Measurements from ENCODE around the gene LYST. TPM values are rescaled to one million over a fixed set of nuclear protein-coding genes. Genes with fewer than 3 reads are reported as not detected.

Gene LYST
- total and polyA plus RNA-seq, 2 of the 4 experiments (the other 2 are of a cell fraction): 2.2 to 7.2 TPM

DNA sequence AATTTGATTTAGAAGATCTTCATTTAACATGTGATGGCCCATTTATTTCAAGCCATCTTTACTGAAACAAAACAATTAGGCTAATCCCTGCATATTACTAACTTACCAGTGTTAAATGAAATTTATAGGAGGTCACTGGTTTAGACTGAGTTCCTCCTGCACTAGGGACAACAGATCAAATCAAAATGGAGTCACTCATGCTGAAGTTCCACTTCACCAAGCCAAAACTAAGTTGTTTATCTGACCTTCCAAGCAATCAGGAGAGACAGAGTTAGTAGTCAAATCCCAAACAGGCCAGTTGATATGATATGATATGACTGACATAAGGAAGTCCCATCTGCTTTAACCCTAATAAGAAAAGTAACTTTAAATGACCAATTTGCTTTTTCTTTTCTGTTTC is 4.8 kb downstream of the LYST start:
- Histone ChIP-seq H3K79me1 (ENCODE audit: low read depth in 1 of 2, low read length in 2 of 2) (peaks cover 21 to 35% of the 10 kb centered on the region in 2 experiments), H3K27me3 (ENCODE audit: control insufficient read depth, insufficient read depth, low read length) (no peaks in the 10 kb centered on the region), H3K23ac (ENCODE audit: low read depth, low read length) (no peak overlapping the region), H2BK15ac (ENCODE audit: low read depth, low read length) (no peak overlapping the region), H3K4ac (ENCODE audit: low read depth, low read length) (no peak overlapping the region), H3K4me1 (ENCODE audit: control insufficient read depth, insufficient read depth, low read length) (peaks cover 3% of the 10 kb centered on the region; the same call in 1 of the 2 replicates), H4K20me1 (ENCODE audit: insufficient read depth, low read length) (no peaks in the 10 kb centered on the region; the same call in 1 of the 2 replicates), H4K5ac (ENCODE audit: low read depth, low read length) (no peak overlapping the region), H4K8ac (ENCODE audit: low read depth in 2 of 2, low read length in 2 of 2) (no peak overlapping the region), H3K27ac (ENCODE audit: insufficient read depth, low read length) (no peak overlapping the region), H2AK9ac (replicated peaks; ENCODE audit: low read depth, low read length, poor library complexity) (no peak overlapping the region), H3K36me3 (ENCODE audit: control insufficient read depth, insufficient read depth, low read length) (no peaks in the 10 kb centered on the region), H3K14ac (replicated peaks; ENCODE audit: low read depth, low read length) (no peak overlapping the region), H2BK20ac (ENCODE audit: low read depth, low read length) (no peak overlapping the region), H3K9me3 (ENCODE audit: control insufficient read depth, insufficient read depth, low read length) (no peaks in the 10 kb centered on the region), H3K9ac (ENCODE audit: low read depth, low read length) (no peak overlapping the region), H2BK5ac (ENCODE audit: low read depth, low read length, poor library complexity, severe bottlenecking) (no peak overlapping the region), H3K4me3 (ENCODE audit: insufficient read depth, low read depth, low read length) (no peak overlapping the region), H2BK120ac (ENCODE audit: low read depth, low read length) (no peak overlapping the region), H2AFZ (replicated peaks; ENCODE audit: low read length, poor library complexity) (no peak overlapping the region), H3K18ac (ENCODE audit: low read depth, low read length) (no peak overlapping the region), H3K9me1 (ENCODE audit: insufficient read depth, low read length) (peaks cover 3% of the 10 kb centered on the region; the same call in 1 of the 2 replicates), H4K91ac (ENCODE audit: insufficient read depth, low read depth, low read length) (no peak overlapping the region), H3K56ac (ENCODE audit: extremely low read depth, insufficient read depth, low read length) (no peak overlapping the region), H2AK5ac (ENCODE audit: low read depth, low read length) (no peak overlapping the region), H3K4me2 (ENCODE audit: low read depth, low read length) (no peak overlapping the region)
- BruUV-seq (replicated peaks): no TSS peak
- POLR2A ChIA-PET (ENCODE audit: unreplicated experiment): no interaction called here
- DNase-seq (no peak), ATAC-seq (ENCODE audit: low read depth) (no peak)
- no peak for TF ChIP-seq SMC3 (IDR thresholded peaks at IDR 0.05; ENCODE audit: low read depth, low read length)
- no peak for TF ChIP-seq RCOR1 (IDR thresholded peaks at IDR 0.05; ENCODE audit: insufficient replicate concordance, low read length)
- no peak for TF ChIP-seq NFE2L2 (IDR thresholded peaks at IDR 0.05; ENCODE audit: low read depth, low read length)
- TF ChIP-seq FOS (IDR thresholded peaks at IDR 0.05; ENCODE audit: low read depth, low read length): no peak
- no peak for TF ChIP-seq CEBPB (IDR thresholded peaks at IDR 0.05; ENCODE audit: low read depth, low read length)
- TF ChIP-seq RAD21 (IDR thresholded peaks at IDR 0.05; ENCODE audit: low read length): no peak
- TF ChIP-seq, protein P1, sequence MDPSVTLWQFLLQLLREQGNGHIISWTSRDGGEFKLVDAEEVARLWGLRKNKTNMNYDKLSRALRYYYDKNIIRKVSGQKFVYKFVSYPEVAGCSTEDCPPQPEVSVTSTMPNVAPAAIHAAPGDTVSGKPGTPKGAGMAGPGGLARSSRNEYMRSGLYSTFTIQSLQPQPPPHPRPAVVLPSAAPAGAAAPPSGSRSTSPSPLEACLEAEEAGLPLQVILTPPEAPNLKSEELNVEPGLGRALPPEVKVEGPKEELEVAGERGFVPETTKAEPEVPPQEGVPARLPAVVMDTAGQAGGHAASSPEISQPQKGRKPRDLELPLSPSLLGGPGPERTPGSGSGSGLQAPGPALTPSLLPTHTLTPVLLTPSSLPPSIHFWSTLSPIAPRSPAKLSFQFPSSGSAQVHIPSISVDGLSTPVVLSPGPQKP (IDR thresholded peaks at IDR 0.05; ENCODE audit: borderline replicate concordance, low read depth, low read length): no peak
- no peak for TF ChIP-seq CHD1 (IDR thresholded peaks at IDR 0.05; ENCODE audit: low read depth, low read length)
- TF ChIP-seq, protein P2, sequence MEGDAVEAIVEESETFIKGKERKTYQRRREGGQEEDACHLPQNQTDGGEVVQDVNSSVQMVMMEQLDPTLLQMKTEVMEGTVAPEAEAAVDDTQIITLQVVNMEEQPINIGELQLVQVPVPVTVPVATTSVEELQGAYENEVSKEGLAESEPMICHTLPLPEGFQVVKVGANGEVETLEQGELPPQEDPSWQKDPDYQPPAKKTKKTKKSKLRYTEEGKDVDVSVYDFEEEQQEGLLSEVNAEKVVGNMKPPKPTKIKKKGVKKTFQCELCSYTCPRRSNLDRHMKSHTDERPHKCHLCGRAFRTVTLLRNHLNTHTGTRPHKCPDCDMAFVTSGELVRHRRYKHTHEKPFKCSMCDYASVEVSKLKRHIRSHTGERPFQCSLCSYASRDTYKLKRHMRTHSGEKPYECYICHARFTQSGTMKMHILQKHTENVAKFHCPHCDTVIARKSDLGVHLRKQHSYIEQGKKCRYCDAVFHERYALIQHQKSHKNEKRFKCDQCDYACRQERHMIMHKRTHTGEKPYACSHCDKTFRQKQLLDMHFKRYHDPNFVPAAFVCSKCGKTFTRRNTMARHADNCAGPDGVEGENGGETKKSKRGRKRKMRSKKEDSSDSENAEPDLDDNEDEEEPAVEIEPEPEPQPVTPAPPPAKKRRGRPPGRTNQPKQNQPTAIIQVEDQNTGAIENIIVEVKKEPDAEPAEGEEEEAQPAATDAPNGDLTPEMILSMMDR (conservative IDR thresholded peaks at IDR 0.05; ENCODE audit: low read depth, low read length): no peak
- in situ Hi-C loops (cut with MboI; ENCODE audit: low sequenced_read_pairs): loop anchor here (5.0 kb wide), 1 partner anchor 110 kb away; no protein-coding TSS in a partner anchor
- intact Hi-C loops (cut with micrococcal nuclease): no loop called here
- dilution Hi-C loops (cut with HindIII; ENCODE audit: low sequenced_read_pairs, unreplicated experiment): no loop called here
- CTCF ChIA-PET: interaction anchor here (1.4 kb wide), 1 partner anchor 19 kb away, joined by 3 read pairs; no protein-coding TSS in a partner anchor

Measured in IMR-90 (cell line).